BJ (cell line): ENCODE measurements around the gene CRTC2. TPM values are rescaled to one million over a fixed set of nuclear protein-coding genes. Genes with fewer than 3 reads are reported as not detected.
"Not testable (repeated sequence)": the region's sequence is repeated elsewhere in the genome, so short reads cannot be mapped to it uniquely, and the experiment has no call there.

Source experiments
- CTCF ChIA-PET: fragments of 350-600 bp; formaldehyde crosslinking; extraction: SDS; loops from one replicate; lab custom pipeline; 2021; ENCODE audit warnings: antibody characterized with exemption, inconsistent platforms; lab: Yijun Ruan, JAX
- POLR2A ChIA-PET: fragments of 300-600 bp; sonication (Branson Sonifier 250); formaldehyde crosslinking; extraction: SDS; loops from one replicate; lab custom pipeline; 2021; ENCODE audit warnings: antibody characterized with exemption; lab: Charles Lee
- DNase-seq: peaks from one replicate; pipeline ENCODE4 v3.0.0-alpha.2; 2011; ENCODE audit warnings: low read depth
- H3K27me3 ChIP-seq: 2 replicates; pipeline ENCODE4 v1.6.0; 2011; ENCODE audit warnings: low read length; ENCODE audit not compliant: control insufficient read depth, insufficient read depth
- H3K36me3 ChIP-seq: 2 replicates; pipeline ENCODE4 v1.5.1; 2011; ENCODE audit warnings: low read length; ENCODE audit not compliant: control insufficient read depth, insufficient read depth
- H3K4me3 ChIP-seq: 2 replicates; pipeline ENCODE4 v1.5.1; 2011; ENCODE audit warnings: low read depth, mild to moderate bottlenecking, control low read depth, low read length
- CTCF ChIP-seq: IDR thresholded peaks from 2 replicates; pipeline ENCODE4 v1.5.1; 2011; ENCODE audit warnings: low read depth, mild to moderate bottlenecking, control low read depth, inconsistent platforms, low read length, moderate library complexity; ENCODE audit not compliant: insufficient read depth
- polyA minus RNA-seq: library from RNA; depleted of rRNA, polyadenylated mRNA; stranded (reverse); fragments of >200 nt; gene quantifications from 2 replicates; pipeline ENCODE4 v1.2.3, GENCODE V29; 2011; rRNA and poly(A)+ RNA removed
- polyA plus RNA-seq: library from polyadenylated mRNA; depleted of rRNA; stranded (reverse); fragments of >200 nt; gene quantifications from 2 replicates; pipeline ENCODE4 v1.2.3, GENCODE V29; 2011; rRNA removed

CRTC2 gene
- 17.7 and 25.2 TPM in 2 replicates for polyA plus RNA-seq
- 33.8 and 37.9 TPM in 2 replicates for polyA minus RNA-seq

GRCh38 chr1:153958111-153958960 lies at the start of gene CRTC2:
Gene CRTC2 (minus strand): TSS chr1:153958612. CDS start chr1:153958497, 115 bp downstream.
- CTCF ChIA-PET, result interaction anchor here (1.9 to 2.5 kb wide), 2 partner anchors 12 kb away, joined by 7 to 13 read pairs; partner anchors contain the start of gene DENND4B
- TF ChIP-seq CTCF, result 0 out of 2 replicates have a peak, but pooled peaks have one; percentile 7
- H3K36me3 ChIP-seq, result peaks cover 19% of the 10 kb centered on the region
- POLR2A ChIA-PET, result interaction anchor here (0.7 kb wide), 1 partner anchor 182 kb away, joined by 21 read pairs; no protein-coding TSS in a partner anchor
- peak within 1 kb of the TSS; percentile 96 for H3K4me3 ChIP-seq
- H3K27me3 ChIP-seq, result no peaks in the 10 kb centered on the region
- DNase-seq, result peak; percentile 95

GRCh38 chr1:154006136-154006535 lies 47.7 kb upstream of the CRTC2 start:
- ChIA-PET CTCF (no interaction called here), POLR2A (no interaction called here)
- no peak for DNase-seq

GRCh38 chr1:154000420-154000819 lies 42.0 kb upstream of the CRTC2 start:
- TF ChIP-seq CTCF, result no peak
- no peaks in the 10 kb centered on the region for H3K36me3 ChIP-seq
- ChIA-PET CTCF (interaction anchor here (0.9 kb wide), 1 partner anchor 203 kb away, joined by 3 read pairs; no protein-coding TSS in a partner anchor), POLR2A (interaction anchor here (1.8 kb wide), 1 partner anchor 10 kb away, joined by 7 read pairs; the partner anchor contains the start of gene RPS27)
- no peak for DNase-seq
- no peak overlapping the region for H3K4me3 ChIP-seq
- no peaks in the 10 kb centered on the region for H3K27me3 ChIP-seq

More at GRCh38 chr1:154006136-154006535, 47.7 kb upstream of the CRTC2 start:
- no peaks in the 10 kb centered on the region for H3K27me3 ChIP-seq
- no peak overlapping the region for H3K4me3 ChIP-seq
- no peak for TF ChIP-seq CTCF
- H3K36me3 ChIP-seq, result no peaks in the 10 kb centered on the region

- H3K27me3 ChIP-seq, POLR2A ChIA-PET, H3K4me3 ChIP-seq, H3K36me3 ChIP-seq, CTCF ChIA-PET, DNase-seq: not testable (repeated sequence)
Observed at GRCh38 chr1:153996882-153997281, 38.5 kb upstream of the CRTC2 start.

- TF ChIP-seq CTCF, result no peak
- ChIA-PET POLR2A (interaction anchor here (1.1 kb wide), 1 partner anchor 9 kb away, joined by 3 read pairs; the partner anchor contains the start of gene RAB13), CTCF (no interaction called here)
- Histone ChIP-seq H3K27me3 (no peaks in the 10 kb centered on the region), H3K36me3 (no peaks in the 10 kb centered on the region), H3K4me3 (no peak overlapping the region)
- no peak for DNase-seq
Observed at GRCh38 chr1:153995640-153996039, 37.2 kb upstream of the CRTC2 start.
